Gastrocnemius medialis (tissue), 4 donors: ENCODE results near the gene VEGFA. TPM values are rescaled to one million over a fixed set of nuclear protein-coding genes. Genes with fewer than 3 reads are reported as not detected.

Source experiments
- ATAC-seq, 2 donors: fragments of 150-250 bp; one replicate each; pipeline ENCODE4 v1.9.1; 2016
- DNase-seq, 2 donors: peaks; one replicate each; pipeline ENCODE4 v3.0.0-alpha.2; 2019
- H3K27ac ChIP-seq, 4 donors: fragments of 200-600 bp; sonication (generic); 1 replicate in 1 of 4; 2 replicates in 3 of 4; pipeline ENCODE4 v1.5.1; 2016 to 2018; ENCODE audit warnings: mild to moderate bottlenecking in 2 of 4, moderate library complexity in 1 of 4
- H3K27me3 ChIP-seq, 3 donors: fragments of 200-600 bp; sonication (generic) in 2 of 3; 1 replicate in 1 of 3; 2 replicates in 2 of 3; pipeline versions ENCODE4 v1.5.1 to v1.6.0; 2016 to 2019; ENCODE audit warnings: mild to moderate bottlenecking in 1 of 3, moderate library complexity in 1 of 3
- H3K36me3 ChIP-seq, 2 donors: fragments of 200-600 bp; sonication (generic) in 1 of 2; one replicate each; pipeline ENCODE4 v1.5.1; 2017 to 2018
- H3K4me1 ChIP-seq, 2 donors: fragments of 200-600 bp; sonication (generic) in 1 of 2; one replicate each; pipeline ENCODE4 v1.5.1; 2016 to 2017; ENCODE audit warnings: mild to moderate bottlenecking in 2 of 2
- H3K4me3 ChIP-seq, 4 donors: fragments of 200-600 bp; sonication (generic) in 3 of 4; 1 replicate in 1 of 4; 2 replicates in 3 of 4; pipeline ENCODE4 v1.5.1; 2016 to 2019; ENCODE audit warnings: mild to moderate bottlenecking in 2 of 4
- H3K9me3 ChIP-seq, 3 donors: fragments of 200-600 bp; sonication (generic) in 2 of 3; 1 replicate in 1 of 3; 2 replicates in 2 of 3; pipeline ENCODE4 v1.5.1; 2016 to 2019
- POLR2A ChIP-seq, 2 donors: fragments of 450-650 bp; IDR thresholded peaks; one replicate each; pipeline ENCODE4 v1.6.1; 2017; ENCODE audit warnings: antibody characterized with exemption in 2 of 2, mild to moderate bottlenecking in 2 of 2, moderate library complexity in 2 of 2
- in situ Hi-C, 4 donors: fragments of 200-750 bp; cut with MboI; loops; one replicate each; pipeline versions ENCODE4 v1.15.0 to v1.8.0; 2017; ENCODE audit warnings: low sequenced_read_pairs in 4 of 4
- intact Hi-C: fragments of 100-400 bp; cut with DNase I; formaldehyde crosslinking; loops from one replicate; pipeline ENCODE4 v1.15.1; 2023; ENCODE audit warnings: low total_unique reads
- total RNA-seq, 4 donors: library from RNA; depleted of rRNA; stranded (reverse); fragments of >200 nt; gene quantifications; one replicate each; pipeline versions ENCODE4 v1.1.0 to v1.2.3, GENCODE V29; 2016
- TF ChIP-seq, protein P1 (sequence below), 5 experiments: fragments of 450-650 bp in 3 of 5; fragments of 200-600 bp in 2 of 5; sonication (generic) in 2 of 5; IDR thresholded peaks in 4 of 5; conservative IDR thresholded peaks in 1 of 5; 1 replicate in 4 of 5; 2 replicates in 1 of 5; pipeline ENCODE4 v1.5.1; 2016 to 2019; ENCODE audit warnings: antibody characterized with exemption in 5 of 5, mild to moderate bottlenecking in 3 of 5, moderate library complexity in 3 of 5

VEGFA gene
- total RNA-seq, 4 donors from 2014 or later, result 66.4 to 195 (median 149) TPM

DNA sequence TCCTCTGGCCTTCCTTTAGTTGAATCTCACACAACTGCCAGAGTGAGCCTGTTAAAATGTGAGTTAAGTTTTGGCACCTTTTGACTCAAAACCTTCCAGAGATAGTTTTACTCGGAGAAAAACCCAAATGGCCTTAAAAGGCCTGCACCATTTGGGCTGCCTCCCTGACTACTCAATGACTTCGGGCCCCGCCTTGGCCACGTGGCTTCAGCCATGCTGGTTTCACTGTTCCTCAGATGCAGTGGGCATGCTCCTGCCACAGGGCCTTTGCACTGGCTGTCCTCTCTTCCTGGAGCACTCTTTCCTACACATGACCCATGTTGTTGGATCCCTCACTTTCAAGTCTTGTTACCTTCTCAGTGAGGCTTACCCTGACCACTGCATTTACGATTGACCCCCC, 18.3 kb downstream of the VEGFA start:
- Histone ChIP-seq H3K9me3 (no peaks in the 10 kb centered on the region), H3K4me1 (no peaks in the 10 kb centered on the region), H3K36me3 (peaks cover 5 to 26% of the 10 kb centered on the region in 2 donors), H3K27me3 (no peaks in the 10 kb centered on the region), H3K4me3 (no peak overlapping the region), H3K27ac (peak overlapping the region; percentile 34 to 100 (median 87))
- no peak for TF ChIP-seq POLR2A (IDR thresholded peaks at IDR 0.05)
- TF ChIP-seq, protein P1, sequence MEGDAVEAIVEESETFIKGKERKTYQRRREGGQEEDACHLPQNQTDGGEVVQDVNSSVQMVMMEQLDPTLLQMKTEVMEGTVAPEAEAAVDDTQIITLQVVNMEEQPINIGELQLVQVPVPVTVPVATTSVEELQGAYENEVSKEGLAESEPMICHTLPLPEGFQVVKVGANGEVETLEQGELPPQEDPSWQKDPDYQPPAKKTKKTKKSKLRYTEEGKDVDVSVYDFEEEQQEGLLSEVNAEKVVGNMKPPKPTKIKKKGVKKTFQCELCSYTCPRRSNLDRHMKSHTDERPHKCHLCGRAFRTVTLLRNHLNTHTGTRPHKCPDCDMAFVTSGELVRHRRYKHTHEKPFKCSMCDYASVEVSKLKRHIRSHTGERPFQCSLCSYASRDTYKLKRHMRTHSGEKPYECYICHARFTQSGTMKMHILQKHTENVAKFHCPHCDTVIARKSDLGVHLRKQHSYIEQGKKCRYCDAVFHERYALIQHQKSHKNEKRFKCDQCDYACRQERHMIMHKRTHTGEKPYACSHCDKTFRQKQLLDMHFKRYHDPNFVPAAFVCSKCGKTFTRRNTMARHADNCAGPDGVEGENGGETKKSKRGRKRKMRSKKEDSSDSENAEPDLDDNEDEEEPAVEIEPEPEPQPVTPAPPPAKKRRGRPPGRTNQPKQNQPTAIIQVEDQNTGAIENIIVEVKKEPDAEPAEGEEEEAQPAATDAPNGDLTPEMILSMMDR (IDR thresholded peaks at IDR 0.05 in 4 of 5, conservative IDR thresholded peaks at IDR 0.05 in 1 of 5), result no peak
- in situ Hi-C loops, result no loop called here
- ATAC-seq (no peak), DNase-seq (no peak)
- intact Hi-C loops, result no loop called here

DNA sequence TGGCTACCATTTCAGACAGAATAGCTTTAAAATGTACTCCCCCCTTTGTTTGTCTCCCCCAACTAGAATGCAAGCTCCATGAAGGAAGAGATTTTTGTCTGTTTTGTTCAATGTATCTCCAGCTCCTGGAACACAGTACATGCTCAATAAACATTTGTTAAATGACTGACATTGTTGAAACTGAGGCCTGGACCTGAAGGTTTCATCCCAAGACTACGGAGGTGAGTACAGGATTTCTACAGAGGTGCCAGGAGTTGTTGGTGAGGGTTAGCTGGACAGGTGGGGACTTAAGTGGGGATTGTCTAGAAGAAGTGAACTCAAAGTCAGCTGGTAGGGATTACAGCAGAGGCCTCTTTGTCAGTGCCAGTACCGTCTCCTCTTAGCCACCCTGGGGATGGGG, 19.4 kb downstream of the VEGFA start:
- in situ Hi-C loops (no loop called here), intact Hi-C loops (no loop called here)
- Histone ChIP-seq H3K4me3 (no peak overlapping the region), H3K4me1 (peaks cover 11% of the 10 kb centered on the region in 2 donors), H3K9me3 (no peaks in the 10 kb centered on the region), H3K36me3 (peaks cover 5 to 15% of the 10 kb centered on the region in 2 donors), H3K27me3 (no peaks in the 10 kb centered on the region), H3K27ac (peak overlapping the region; percentile 76 to 100 (median 76))
- ATAC-seq (peak in 1 of 2 donors; percentile 25), DNase-seq (no peak)
- TF ChIP-seq, protein P1 (IDR thresholded peaks at IDR 0.05 in 4 of 5, conservative IDR thresholded peaks at IDR 0.05 in 1 of 5), result no peak
- TF ChIP-seq POLR2A (IDR thresholded peaks at IDR 0.05), result no peak

DNA sequence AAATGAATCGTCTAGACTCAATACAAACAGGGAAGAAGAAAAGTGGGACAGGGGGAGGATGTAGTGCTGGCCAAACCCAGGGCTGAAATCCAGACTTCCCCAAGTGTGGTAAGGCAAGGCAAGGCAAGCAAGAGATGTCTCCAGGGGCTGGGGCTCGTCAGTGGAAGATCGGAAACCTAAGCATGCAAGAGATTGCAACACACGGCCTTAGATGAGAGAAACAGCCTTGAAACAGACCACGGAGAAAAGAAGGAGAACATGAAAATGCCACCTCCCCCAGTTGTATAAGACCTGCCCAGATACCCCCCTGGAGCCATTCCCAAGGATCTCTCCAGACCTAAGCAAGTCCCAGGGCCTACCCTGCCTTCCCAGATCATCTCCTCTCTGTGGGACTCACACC, 20.0 kb downstream of the VEGFA start:
- in situ Hi-C loops, result no loop called here
- H3K27ac ChIP-seq, result peak overlapping the region; percentile 76 to 100 (median 76)
- peak; percentile 38 to 48 for ATAC-seq

DNA sequence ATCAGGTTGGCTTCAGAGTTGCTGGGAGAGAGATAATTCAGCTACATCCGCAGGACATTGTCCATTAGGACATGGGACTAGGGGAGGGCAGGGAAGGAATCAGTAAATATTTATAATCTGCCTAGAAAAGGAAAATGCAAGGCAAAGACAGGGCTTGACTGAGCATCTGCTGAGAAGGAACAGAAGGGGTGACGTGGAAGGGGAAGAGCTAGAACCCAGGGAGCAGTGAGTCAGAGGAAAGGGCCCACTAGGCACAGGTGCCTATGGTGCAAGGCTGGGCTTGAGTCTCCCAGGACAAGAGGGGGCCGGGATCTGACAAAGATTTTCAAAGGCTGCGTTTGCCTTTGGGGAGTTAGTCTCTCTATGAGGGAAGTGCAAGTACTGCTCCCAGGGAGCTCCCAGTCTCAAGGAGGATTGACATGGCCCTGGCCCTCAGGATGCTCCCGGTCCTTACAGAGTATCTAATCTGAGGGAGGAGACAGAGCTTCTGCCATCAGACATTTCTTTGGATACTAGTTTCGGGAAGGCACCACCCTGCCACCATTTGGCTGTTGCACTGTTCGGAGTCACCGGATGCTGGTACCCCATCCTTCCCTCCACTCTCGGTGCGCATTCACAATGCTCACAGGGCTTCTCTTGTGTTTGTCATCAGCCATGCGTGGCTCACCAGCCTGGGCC, 21.9 kb downstream of the VEGFA start:
- Histone ChIP-seq H3K9me3 (no peaks in the 10 kb centered on the region), H3K27ac (peak overlapping the region; percentile 10 to 100 (median 51)), H3K27me3 (no peaks in the 10 kb centered on the region), H3K4me3 (no peak overlapping the region), H3K36me3 (no peaks in the 10 kb centered on the region), H3K4me1 (peaks cover 23 to 31% of the 10 kb centered on the region in 2 donors)
- TF ChIP-seq, protein P1 (IDR thresholded peaks at IDR 0.05 in 4 of 5, conservative IDR thresholded peaks at IDR 0.05 in 1 of 5), result no peak
- no peak for TF ChIP-seq POLR2A (IDR thresholded peaks at IDR 0.05)
- ATAC-seq (no peak), DNase-seq (no peak)
- in situ Hi-C loops, result no loop called here
- intact Hi-C loops, result no loop called here

More for the DNA sequence above, 20.0 kb downstream of the VEGFA start:
- no peaks in the 10 kb centered on the region for H3K27me3 ChIP-seq
- H3K4me3 ChIP-seq, result no peak overlapping the region
- no peak for TF ChIP-seq POLR2A (IDR thresholded peaks at IDR 0.05)
- TF ChIP-seq, protein P1 (IDR thresholded peaks at IDR 0.05 in 4 of 5, conservative IDR thresholded peaks at IDR 0.05 in 1 of 5), result no peak
- H3K36me3 ChIP-seq, result peaks cover 5 to 9% of the 10 kb centered on the region in 2 donors
- DNase-seq, result peak; percentile 61 to 83
- no peaks in the 10 kb centered on the region for H3K9me3 ChIP-seq
- intact Hi-C loops, result no loop called here
- peaks cover 16 to 17% of the 10 kb centered on the region in 2 donors for H3K4me1 ChIP-seq
